ENCODE data around the gene PCF11. TPM values are rescaled to one million over a fixed set of nuclear protein-coding genes. Genes with fewer than 3 reads are reported as not detected.

PCF11 gene
- total and polyA plus RNA-seq, 12 donors = 20.2 to 62.8 (median 46.9) TPM

- peaks cover 9 to 43% of the 10 kb centered on the region in 2 donors for H3K4me1 ChIP-seq (replicated peaks in 1 of 2)
- no peak overlapping the region for H3K27ac ChIP-seq
- WGBS, 4 donors = 48 to 74% (median 63%) methylated on average over 1 of the region's 1 CpG
- TF ChIP-seq, protein P1, sequence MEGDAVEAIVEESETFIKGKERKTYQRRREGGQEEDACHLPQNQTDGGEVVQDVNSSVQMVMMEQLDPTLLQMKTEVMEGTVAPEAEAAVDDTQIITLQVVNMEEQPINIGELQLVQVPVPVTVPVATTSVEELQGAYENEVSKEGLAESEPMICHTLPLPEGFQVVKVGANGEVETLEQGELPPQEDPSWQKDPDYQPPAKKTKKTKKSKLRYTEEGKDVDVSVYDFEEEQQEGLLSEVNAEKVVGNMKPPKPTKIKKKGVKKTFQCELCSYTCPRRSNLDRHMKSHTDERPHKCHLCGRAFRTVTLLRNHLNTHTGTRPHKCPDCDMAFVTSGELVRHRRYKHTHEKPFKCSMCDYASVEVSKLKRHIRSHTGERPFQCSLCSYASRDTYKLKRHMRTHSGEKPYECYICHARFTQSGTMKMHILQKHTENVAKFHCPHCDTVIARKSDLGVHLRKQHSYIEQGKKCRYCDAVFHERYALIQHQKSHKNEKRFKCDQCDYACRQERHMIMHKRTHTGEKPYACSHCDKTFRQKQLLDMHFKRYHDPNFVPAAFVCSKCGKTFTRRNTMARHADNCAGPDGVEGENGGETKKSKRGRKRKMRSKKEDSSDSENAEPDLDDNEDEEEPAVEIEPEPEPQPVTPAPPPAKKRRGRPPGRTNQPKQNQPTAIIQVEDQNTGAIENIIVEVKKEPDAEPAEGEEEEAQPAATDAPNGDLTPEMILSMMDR (IDR thresholded peaks at IDR 0.05) = no peak
- TF ChIP-seq POLR2A (IDR thresholded peaks at IDR 0.05) = no peak
- peaks cover 0 to 24% of the 10 kb centered on the region in 2 donors for H3K36me3 ChIP-seq (replicated peaks in 1 of 2)
- H3K9me3 ChIP-seq (replicated peaks in 1 of 3) = no peaks in the 10 kb centered on the region
- H3K27me3 ChIP-seq = no peaks in the 10 kb centered on the region
- no peak overlapping the region for H3K4me3 ChIP-seq
- DNase-seq = no peak
- intact Hi-C loops (cut with DNase I) = no loop called here
Measured at GRCh38 chr11:83161610-83162199, 4.8 kb downstream of the PCF11 start.

- Histone ChIP-seq H3K4me1 (replicated peaks in 1 of 2) (peaks cover 9 to 43% of the 10 kb centered on the region in 2 donors), H3K4me3 (no peak overlapping the region), H3K36me3 (replicated peaks in 1 of 2) (peaks cover 0 to 31% of the 10 kb centered on the region in 2 donors), H3K9me3 (replicated peaks in 1 of 3) (no peaks in the 10 kb centered on the region), H3K27ac (no peak overlapping the region), H3K27me3 (no peaks in the 10 kb centered on the region)
- intact Hi-C loops (cut with DNase I) = no loop called here
- TF ChIP-seq POLR2A (IDR thresholded peaks at IDR 0.05) = no peak
- TF ChIP-seq, protein P1 (IDR thresholded peaks at IDR 0.05) = no peak
- WGBS, 4 donors = 75 to 78% (median 77%) methylated on average over 2 of the region's 2 CpGs
- no peak for DNase-seq
Measured at GRCh38 chr11:83162377-83162776, 5.4 kb downstream of the PCF11 start.

DNA sequence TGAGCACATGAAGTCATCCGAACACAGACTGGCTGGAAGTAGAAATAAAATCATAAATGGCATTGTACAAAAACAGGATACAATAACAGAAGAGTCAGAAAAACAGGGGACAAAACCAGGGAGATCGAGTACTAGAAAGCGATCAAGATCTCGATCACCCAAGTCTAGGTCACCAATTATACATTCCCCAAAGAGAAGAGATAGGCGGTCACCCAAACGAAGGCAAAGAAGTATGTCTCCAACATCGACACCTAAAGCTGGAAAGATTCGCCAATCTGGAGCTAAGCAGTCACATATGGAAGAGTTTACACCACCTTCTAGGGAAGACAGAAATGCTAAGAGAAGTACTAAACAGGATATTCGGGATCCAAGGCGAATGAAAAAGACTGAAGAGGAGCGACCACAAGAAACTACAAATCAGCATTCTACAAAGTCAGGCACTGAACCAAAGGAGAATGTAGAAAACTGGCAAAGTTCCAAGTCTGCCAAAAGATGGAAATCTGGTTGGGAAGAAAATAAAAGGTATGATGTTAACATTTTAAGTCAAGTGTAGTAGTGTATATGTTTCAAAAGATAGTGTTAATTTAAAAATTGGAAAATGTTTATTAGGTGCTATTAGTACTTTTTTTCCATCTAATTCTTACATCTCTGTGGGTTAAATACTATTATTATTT is 9.4 kb downstream of the PCF11 start:
- no peaks in the 10 kb centered on the region for H3K9me3 ChIP-seq (replicated peaks in 1 of 3)
- no peak overlapping the region for H3K27ac ChIP-seq
- whole genome bisulfite sequencing, 4 donors = 92 to 97% (median 95%) methylated on average over 11 of the region's 11 CpGs
- H3K4me3 ChIP-seq = no peak overlapping the region
- H3K36me3 ChIP-seq (replicated peaks in 1 of 2) = peaks cover 0 to 64% of the 10 kb centered on the region in 2 donors
- DNase-seq = no peak
- intact Hi-C loops (cut with DNase I) = no loop called here
- TF ChIP-seq POLR2A (IDR thresholded peaks at IDR 0.05) = no peak
- TF ChIP-seq, protein P1 (IDR thresholded peaks at IDR 0.05) = no peak
- peaks cover 8 to 39% of the 10 kb centered on the region in 2 donors for H3K4me1 ChIP-seq (replicated peaks in 1 of 2)
- H3K27me3 ChIP-seq = no peaks in the 10 kb centered on the region

- Histone ChIP-seq H3K4me1 (replicated peaks in 1 of 2) (peaks cover 9 to 43% of the 10 kb centered on the region in 2 donors), H3K36me3 (replicated peaks in 1 of 2) (peaks cover 0 to 69% of the 10 kb centered on the region in 2 donors)
- TF ChIP-seq, protein P1 (IDR thresholded peaks at IDR 0.05) = no peak
- TF ChIP-seq POLR2A (IDR thresholded peaks at IDR 0.05) = no peak
Measured at GRCh38 chr11:83168756-83169155, 11.8 kb downstream of the PCF11 start.

More at GRCh38 chr11:83168756-83169155, 11.8 kb downstream of the PCF11 start:
- no peak overlapping the region for H3K4me3 ChIP-seq
- H3K9me3 ChIP-seq (replicated peaks in 1 of 3) = no peaks in the 10 kb centered on the region
- H3K27ac ChIP-seq = no peak overlapping the region
- no peaks in the 10 kb centered on the region for H3K27me3 ChIP-seq
- no peak for DNase-seq
- intact Hi-C loops (cut with DNase I) = no loop called here
- 97 to 100% (median 99%) methylated on average over 2 to 5 of the region's 5 CpGs for WGBS, 4 donors

All from adrenal gland (tissue), 12 donors.